Measurements from ENCODE around the gene PPP1R3E.
"Not testable (repeated sequence)": the region's sequence is repeated elsewhere in the genome, so short reads cannot be mapped to it uniquely, and the experiment has no call there.

PPP1R3E gene

DNA sequence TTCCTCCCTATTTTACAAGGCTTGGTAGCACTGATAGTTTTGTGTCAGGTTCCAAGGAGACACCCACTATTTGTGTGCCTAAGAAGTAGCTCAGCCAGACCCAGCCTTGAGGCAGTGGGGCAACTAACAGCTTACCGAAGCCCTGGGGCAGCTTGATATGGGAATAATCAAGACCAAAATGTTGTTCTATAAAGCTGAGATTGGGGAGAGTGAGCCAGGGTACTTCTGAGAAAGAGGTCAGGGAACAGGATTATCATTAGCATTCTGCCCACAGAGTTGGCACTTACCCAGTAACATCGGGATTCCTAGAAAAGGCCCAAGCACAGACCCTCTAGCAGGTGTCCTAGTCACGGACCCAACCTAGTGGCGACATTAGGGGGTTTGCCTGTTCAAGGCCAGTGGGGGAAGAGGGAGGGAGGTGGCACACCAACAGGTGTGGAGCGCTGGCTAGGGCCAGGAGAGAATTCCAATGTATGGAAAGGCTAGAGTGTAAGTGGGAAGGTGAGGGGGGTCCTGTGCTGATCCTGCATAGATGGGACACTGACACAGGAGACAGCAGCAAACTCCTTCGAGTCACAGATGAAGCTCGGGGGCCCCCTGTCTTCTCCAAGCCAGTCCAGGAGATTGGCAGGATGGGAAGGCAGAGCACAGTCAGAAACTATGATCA, 4.9 kb downstream of the PPP1R3E start:
- DNase-seq (ENCODE audit: low spot score), result no peak

GRCh38 chr14:23297096-23297495, 5.6 kb downstream of the PPP1R3E start:
- DNase-seq (ENCODE audit: low spot score), result no peak

- DNase-seq (ENCODE audit: low spot score), result no peak
Measured at GRCh38 chr14:23296012-23296777, 6.5 kb downstream of the PPP1R3E start.

DNA sequence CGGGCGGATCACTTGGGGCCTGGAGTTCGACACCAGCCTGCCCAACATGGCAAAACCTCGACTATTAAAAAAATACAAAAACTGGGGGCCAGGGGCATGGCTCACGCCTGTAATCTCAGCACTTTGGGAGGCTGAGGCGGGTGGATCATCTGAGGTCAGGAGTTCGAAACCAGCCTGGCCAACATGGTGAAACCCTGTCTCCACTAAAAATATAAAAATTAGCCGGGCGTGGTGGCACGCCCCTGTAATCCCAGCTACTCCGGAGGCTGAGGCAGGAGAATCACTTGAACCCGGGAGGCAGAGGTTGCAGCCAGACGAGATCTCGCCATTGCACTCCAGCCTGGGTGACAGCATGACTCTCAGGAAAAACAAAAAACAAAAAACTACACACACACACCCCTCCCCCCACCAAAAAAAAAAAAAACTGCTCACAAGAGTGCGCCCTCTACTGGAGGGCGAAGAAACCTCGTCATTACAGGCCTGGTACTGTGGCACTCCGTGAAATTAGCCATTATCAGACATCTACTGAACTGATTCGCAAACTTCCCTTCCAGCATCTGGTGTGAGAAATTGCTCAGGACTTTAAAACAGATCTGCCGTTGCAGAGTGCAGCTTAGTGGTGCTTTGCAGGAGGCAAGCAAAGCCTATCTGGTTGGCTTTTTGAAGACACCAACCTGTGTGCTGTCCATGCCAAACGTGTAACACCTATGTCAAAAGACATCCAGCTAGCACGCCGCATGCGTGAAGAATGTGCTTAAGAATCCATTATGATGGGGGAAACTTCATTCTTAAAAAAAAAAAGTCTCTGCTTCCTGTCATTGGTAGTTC, 7.7 kb downstream of the PPP1R3E start:
- DNase-seq (ENCODE audit: low spot score), result peak; percentile 11

DNA sequence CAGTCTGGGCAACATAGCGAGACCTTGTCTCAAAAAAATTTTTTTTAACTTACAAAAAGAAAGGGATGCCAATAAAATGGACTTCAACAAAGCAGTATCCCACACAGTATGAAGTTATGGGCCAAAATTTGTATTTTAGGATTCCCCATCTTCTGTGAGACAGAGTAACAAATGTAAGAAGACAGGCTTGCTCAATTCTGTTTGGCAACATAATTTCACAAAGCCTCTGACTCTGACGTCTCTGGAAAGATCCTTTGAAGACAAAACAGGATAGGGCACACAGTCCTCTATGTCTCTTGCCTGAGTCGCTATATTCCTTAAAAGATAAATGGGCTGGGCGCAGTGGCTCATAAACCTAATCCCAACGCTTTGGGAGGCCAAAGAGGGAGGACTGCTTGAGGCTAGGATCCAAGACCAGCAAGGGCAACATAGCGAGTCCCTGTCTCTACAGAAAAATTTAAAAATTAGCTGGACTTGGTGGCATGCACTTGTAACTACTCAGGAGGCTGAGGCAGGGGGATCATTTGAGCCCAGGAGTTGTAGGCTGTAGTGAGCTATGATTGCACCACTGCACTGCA, 15.7 kb downstream of the PPP1R3E start:
- DNase-seq (ENCODE audit: low spot score), result no peak

GRCh38 chr14:23286020-23286901, 16.4 kb downstream of the PPP1R3E start, which contains the start of gene HOMEZ:
Gene HOMEZ, minus strand, starts transcription at chr14:23286132. Its CDS starts 180 bp downstream, at chr14:23285952.
- peak; percentile 97 for DNase-seq (ENCODE audit: low spot score)

DNA sequence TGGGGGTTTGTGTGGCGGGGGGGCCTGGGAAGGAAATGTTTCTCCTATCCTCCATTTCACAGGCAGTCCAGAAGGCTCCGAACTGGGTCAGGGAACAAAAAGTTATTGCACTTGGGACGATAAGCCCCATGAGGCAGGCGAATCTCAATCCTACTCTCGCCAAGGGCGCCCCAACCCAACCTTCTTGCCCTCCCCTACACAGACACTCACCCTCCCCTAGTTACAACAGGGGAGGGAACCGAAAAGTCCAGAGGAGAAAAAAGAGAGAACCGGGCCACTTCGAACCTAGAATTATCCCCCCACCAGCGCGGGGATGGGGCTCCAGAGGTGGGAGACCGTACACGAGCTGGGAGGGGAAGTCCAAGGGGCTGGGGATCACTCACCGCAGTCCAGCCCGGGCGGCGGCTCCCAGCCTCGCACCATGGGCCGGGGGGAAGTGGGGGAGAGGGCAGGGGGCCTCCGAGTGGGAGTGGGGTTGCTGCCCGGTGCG, 17.1 kb downstream of the PPP1R3E start:
- DNase-seq (ENCODE audit: low spot score), result peak; percentile 38

GRCh38 chr14:23284654-23285529, 17.8 kb downstream of the PPP1R3E start:
- no peak for DNase-seq (ENCODE audit: low spot score)

DNA sequence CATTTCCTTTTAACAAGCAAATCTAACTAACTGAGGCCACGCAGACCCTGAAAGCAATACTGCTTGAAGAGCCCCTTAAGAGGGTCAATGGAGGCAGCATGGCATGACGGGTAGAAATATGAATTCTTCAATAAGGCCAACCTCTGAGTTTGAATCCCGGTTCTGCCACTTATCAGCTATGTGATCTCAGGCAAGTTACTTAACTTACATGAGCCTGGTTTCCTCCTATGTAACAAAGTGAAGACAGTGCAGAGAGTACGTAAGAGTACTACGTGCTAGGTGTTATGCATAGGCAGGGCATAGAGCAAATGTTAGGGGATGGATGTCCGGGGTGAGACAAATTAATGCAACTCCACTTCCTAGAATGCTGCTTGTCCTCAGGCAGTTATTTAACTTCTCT, 21.4 kb downstream of the PPP1R3E start:
- DNase-seq (ENCODE audit: low spot score), result no peak

DNA sequence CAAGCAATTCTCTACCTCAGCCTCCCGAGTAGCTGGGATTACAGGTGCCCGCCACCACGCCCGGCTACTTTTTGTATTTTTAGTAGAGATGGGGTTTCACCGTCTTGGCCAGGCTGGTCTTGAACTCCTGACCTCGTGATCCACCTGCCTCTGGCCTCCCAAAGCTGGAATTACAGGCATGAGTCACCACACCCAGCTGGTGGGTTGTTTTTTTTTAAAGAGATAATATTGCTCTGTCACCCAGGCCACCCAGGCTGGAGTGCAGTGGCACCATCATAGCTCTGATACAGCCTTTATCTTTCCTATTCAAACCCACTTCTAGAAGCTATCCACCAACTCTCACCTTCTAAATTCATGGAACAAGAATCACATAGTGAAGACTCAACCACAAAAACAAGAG, 24.7 kb downstream of the PPP1R3E start:
- DNase-seq (ENCODE audit: low spot score), result not testable (repeated sequence)

- no peak for DNase-seq (ENCODE audit: low spot score)
Measured at GRCh38 chr14:23277189-23277588, 25.5 kb downstream of the PPP1R3E start.

- DNase-seq (ENCODE audit: low spot score), result no peak
Measured at GRCh38 chr14:23275412-23275811, 27.2 kb downstream of the PPP1R3E start.

DNA sequence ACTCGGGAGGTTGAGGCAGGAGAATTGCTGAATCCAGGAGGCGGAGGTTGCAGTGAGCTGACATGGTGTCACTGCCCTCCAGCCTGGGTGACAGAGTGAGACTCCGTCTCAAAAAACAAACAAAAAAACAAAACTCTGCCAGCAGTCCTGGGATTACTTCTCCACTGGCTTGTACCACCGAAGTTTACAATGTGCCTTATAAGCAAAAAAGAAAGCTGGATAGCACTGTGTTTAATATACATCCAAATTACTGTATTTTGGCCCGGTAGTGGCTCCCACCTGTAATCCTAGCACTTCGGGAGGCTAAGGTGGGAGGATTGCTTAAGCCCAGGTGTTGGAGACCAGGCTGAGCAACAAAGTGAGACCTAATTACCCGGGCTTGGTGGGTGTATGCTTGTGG, 33.5 kb downstream of the PPP1R3E start:
- DNase-seq (ENCODE audit: low spot score), result no peak

DNA sequence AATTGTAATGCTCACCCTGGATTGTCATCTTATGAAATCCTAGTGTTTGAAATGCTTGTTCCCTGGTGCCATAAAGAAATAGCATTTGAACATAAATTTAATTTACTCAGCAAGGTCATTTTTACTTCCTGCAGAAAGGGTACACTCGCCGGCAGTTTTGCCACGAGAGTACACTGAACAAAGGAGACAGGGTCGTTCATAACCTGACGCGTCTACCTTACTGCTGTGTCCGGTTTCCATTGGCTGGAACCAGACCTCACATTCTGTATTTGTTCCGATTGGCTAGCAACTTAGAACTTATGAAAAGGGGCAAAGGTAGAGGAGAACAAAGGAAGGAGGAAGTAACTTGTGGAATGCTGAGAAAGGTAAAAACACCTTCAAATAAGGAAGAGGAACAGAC, 41.8 kb downstream of the PPP1R3E start:
- not testable (repeated sequence) for DNase-seq (ENCODE audit: low spot score)

GRCh38 chr14:23259426-23259825, 43.2 kb downstream of the PPP1R3E start:
- no peak for DNase-seq (ENCODE audit: low spot score)

DNA sequence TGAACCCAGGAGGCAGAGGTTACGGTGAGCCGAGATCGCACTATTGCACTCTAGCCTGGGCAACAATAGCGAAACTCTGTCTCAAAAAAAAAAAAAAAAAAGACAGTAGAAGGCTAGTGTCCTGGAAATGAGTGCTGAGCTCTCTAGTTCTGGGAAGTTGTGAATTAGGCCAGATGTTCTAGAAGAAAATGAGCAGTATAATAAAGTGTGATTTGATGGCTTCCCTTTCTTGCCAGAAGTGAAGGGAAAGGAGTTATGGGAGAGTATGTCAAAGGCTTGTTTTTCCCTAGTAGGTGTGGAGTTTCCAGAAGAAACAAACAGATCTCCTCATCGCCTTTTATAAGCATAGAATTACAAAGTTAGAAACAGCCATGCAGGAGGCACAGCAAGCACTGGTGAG, 44.4 kb downstream of the PPP1R3E start:
- no peak for DNase-seq (ENCODE audit: low spot score)

DNA sequence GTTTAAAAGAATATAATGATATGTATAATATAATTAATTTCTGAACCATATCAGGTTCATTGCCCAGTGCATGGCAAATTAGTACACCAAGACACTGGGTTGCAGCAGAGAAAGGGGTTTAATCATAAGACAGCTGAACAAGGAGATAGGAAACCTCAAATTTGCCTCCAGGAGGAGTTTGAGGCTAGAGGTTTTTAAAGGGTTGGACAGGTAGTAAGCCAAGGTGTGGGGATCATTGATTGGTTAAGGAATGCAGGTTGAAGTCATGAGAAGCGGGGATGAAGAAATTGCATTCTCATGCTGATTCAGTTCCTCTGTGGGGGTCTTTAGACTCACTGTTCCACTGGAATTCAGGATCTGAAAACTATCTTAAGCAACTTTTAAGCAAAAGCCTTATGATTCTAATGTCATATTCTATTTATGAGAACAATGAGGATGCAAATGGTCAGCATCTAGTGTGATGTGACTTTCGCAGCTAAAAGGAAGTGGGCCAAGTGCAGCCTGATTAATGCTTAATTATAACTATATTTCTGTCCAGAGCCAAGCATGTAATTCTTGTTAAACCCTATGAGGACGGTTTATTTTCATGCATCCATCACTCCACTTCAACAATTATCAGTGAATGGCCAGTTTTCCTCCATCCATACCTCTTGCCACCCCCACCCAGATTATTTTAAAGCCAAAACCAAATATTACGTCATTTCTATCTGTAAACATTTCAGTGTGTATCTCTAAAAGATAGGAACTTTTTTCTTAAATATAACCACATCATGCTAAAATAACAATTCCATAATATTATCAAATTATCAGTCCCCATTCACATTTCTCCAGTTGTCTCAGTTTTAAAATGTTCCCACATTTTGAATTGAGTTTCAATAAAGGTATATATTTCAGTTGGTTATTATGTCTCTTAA, 50.0 kb downstream of the PPP1R3E start:
- no peak for DNase-seq (ENCODE audit: low spot score)

DNA sequence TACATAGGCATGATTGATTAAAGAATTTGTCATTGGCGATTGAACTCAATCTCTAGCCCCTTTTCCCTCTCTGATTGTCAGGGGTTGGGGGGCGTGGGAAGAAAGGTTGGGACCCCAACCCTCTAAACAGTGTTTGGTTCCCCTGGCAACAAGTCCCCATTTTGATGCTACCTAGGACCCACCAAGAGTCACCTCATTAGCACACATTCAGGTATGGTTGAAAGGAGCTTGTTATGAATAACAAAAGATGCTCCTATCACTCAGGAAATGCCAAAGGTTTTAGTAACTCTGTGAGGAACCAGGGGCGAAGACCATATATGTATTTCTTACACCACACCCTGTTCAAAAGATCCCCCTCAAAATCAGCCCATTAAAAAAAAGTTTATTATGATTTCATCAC, 50.7 kb downstream of the PPP1R3E start:
- no peak for DNase-seq (ENCODE audit: low spot score)

DNA sequence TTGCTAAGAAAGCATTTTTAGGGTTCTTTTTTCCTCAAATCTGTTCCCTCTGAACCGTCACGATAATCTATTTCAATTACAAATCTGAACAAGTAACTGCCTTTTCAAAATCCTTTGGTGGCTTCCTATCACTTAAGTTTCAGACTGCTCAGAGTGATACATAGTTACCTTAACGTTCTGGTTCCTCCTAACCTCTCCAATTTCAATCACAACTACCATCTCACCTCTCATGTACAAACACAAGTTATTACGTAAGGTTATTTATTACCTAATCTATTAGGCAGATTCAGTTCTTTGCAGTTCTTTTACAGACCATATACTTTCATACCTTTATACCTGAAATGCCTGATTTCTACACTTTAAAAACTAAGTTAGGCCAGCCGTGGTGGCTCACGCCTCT, 52.8 kb downstream of the PPP1R3E start:
- no peak for DNase-seq (ENCODE audit: low spot score)

Measured in hepatic stellate cell (primary cell).